Astrocyte of the spinal cord (primary cell): ENCODE measurements around the gene BDKRB1.

Source experiments
- DNase-seq: peaks from one replicate; pipeline ENCODE4 v3.0.0; 2011; ENCODE audit warnings: low read depth, low spot score
- H3K4me3 ChIP-seq: 2 replicates; pipeline ENCODE4 v1.5.1; 2011; ENCODE audit warnings: low read depth, mild to moderate bottlenecking, low read length, moderate library complexity
- CTCF ChIP-seq: IDR thresholded peaks from 2 replicates; pipeline ENCODE4 v1.5.1; 2012; ENCODE audit warnings: low read depth, mild to moderate bottlenecking, low read length, inconsistent platforms
- in situ Hi-C: cut with HindIII; loops from 2 replicates; pipeline ENCODE4 v1.10.0; 2017; ENCODE audit warnings: low sequenced_read_pairs

The BDKRB1 gene

GRCh38 chr14:96247031-96247430, 9.0 kb upstream of the BDKRB1 start:
- no peak overlapping the region for H3K4me3 ChIP-seq
- no peak for TF ChIP-seq CTCF
- DNase-seq, result no peak
- in situ Hi-C loops, result no loop called here

GRCh38 chr14:96249029-96249428, 7.0 kb upstream of the BDKRB1 start:
- DNase-seq, result peak; percentile 33
- no peak overlapping the region for H3K4me3 ChIP-seq
- no peak for TF ChIP-seq CTCF
- in situ Hi-C loops, result no loop called here

GRCh38 chr14:96250485-96250884, 5.5 kb upstream of the BDKRB1 start:
- no peak for DNase-seq
- in situ Hi-C loops, result no loop called here
- no peak for TF ChIP-seq CTCF
- no peak overlapping the region for H3K4me3 ChIP-seq

- DNase-seq, result no peak
- no peak for TF ChIP-seq CTCF
- in situ Hi-C loops, result no loop called here
- H3K4me3 ChIP-seq, result no peak overlapping the region
These were observed 4.3 kb upstream of the BDKRB1 start for GRCh38 chr14:96251656-96252155.

GRCh38 chr14:96252323-96252998, 3.5 kb upstream of the BDKRB1 start:
- no peak overlapping the region for H3K4me3 ChIP-seq
- in situ Hi-C loops, result no loop called here
- TF ChIP-seq CTCF, result no peak
- no peak for DNase-seq

- H3K4me3 ChIP-seq, result no peak overlapping the region
- DNase-seq, result peak; percentile 83
- in situ Hi-C loops, result no loop called here
- TF ChIP-seq CTCF, result no peak
These were observed 2.9 kb upstream of the BDKRB1 start for GRCh38 chr14:96252999-96253539.
